Thoracic aorta (tissue), 2 donors: ENCODE data around the gene VPS50. TPM values are rescaled to one million over a fixed set of nuclear protein-coding genes. Genes with fewer than 3 reads are reported as not detected.

Source experiments
- ATAC-seq: fragments of 150-250 bp; one replicate; pipeline ENCODE4 v1.8.0; 2017; ENCODE audit warnings: low read depth; ENCODE audit not compliant: insufficient number of reproducible peaks, low FRiP score
- DNase-seq: peaks from one replicate; pipeline ENCODE4 v3.0.0-alpha.2; 2020; ENCODE audit warnings: low spot score
- H3K27ac ChIP-seq, 2 donors: fragments of 200-600 bp; sonication (generic); 1 replicate in 1 of 2; 2 replicates in 1 of 2; pipeline ENCODE4 v1.5.1; 2016; ENCODE audit warnings: mild to moderate bottlenecking in 2 of 2, moderate library complexity in 2 of 2
- H3K27me3 ChIP-seq: fragments of 200-600 bp; sonication (generic); replicated peaks from 2 replicates; pipeline ENCODE4 v1.6.0; 2016; ENCODE audit warnings: mild to moderate bottlenecking; ENCODE audit not compliant: insufficient read depth
- H3K36me3 ChIP-seq: fragments of 200-600 bp; sonication (generic); one replicate; pipeline ENCODE4 v1.5.1; 2016
- H3K4me1 ChIP-seq, 2 donors: fragments of 200-600 bp; sonication (generic); 1 replicate in 1 of 2; 2 replicates in 1 of 2; pipeline versions ENCODE4 v1.5.1 to v1.6.0; 2016; ENCODE audit warnings: low read depth in 2 of 2, mild to moderate bottlenecking in 1 of 2; ENCODE audit not compliant: control insufficient read depth in 1 of 2
- H3K4me3 ChIP-seq: fragments of 200-600 bp; sonication (generic); 2 replicates; pipeline ENCODE4 v1.5.1; 2016; ENCODE audit warnings: mild to moderate bottlenecking
- H3K9me3 ChIP-seq: fragments of 200-600 bp; sonication (generic); 2 replicates; pipeline ENCODE4 v1.5.1; 2016
- total RNA-seq, 2 donors: library from RNA; depleted of rRNA; stranded (reverse); fragments of >200 nt; gene quantifications; one replicate each; pipeline versions ENCODE4 v1.1.0 to v1.2.3, GENCODE V29; 2016
- TF ChIP-seq, protein P1 (sequence below): fragments of 200-600 bp; sonication (generic); IDR thresholded peaks from one replicate; pipeline ENCODE4 v1.5.1; 2019; ENCODE audit warnings: antibody characterized with exemption

VPS50 gene
- total RNA-seq, 2 donors from 2014 or later, result 18.1 to 25.3 TPM

DNA sequence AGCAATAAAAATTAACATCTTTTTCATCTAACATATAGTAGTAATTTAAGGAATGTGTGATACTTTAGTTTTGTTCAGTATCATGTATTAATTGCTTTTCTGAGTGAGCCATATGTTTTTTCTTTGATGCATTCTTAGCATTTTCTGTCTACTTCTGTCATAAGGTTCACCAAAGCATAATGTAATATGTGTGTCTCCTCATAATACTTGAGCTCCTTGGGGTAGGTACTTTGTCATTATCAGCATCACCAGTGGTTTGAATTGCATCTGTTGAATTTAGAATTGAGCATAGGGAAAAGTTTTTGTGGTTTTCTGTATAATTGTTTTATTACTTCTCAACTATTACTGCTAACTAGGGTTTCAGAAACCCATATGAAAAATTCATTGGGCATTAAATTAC is 26.5 kb downstream of the VPS50 start:
- ATAC-seq (no peak), DNase-seq (no peak)
- TF ChIP-seq, protein P1, sequence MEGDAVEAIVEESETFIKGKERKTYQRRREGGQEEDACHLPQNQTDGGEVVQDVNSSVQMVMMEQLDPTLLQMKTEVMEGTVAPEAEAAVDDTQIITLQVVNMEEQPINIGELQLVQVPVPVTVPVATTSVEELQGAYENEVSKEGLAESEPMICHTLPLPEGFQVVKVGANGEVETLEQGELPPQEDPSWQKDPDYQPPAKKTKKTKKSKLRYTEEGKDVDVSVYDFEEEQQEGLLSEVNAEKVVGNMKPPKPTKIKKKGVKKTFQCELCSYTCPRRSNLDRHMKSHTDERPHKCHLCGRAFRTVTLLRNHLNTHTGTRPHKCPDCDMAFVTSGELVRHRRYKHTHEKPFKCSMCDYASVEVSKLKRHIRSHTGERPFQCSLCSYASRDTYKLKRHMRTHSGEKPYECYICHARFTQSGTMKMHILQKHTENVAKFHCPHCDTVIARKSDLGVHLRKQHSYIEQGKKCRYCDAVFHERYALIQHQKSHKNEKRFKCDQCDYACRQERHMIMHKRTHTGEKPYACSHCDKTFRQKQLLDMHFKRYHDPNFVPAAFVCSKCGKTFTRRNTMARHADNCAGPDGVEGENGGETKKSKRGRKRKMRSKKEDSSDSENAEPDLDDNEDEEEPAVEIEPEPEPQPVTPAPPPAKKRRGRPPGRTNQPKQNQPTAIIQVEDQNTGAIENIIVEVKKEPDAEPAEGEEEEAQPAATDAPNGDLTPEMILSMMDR, result no peak
- H3K36me3 ChIP-seq, result no peaks in the 10 kb centered on the region
- no peaks in the 10 kb centered on the region for H3K9me3 ChIP-seq
- H3K4me3 ChIP-seq, result no peak overlapping the region
- no peaks in the 10 kb centered on the region for H3K27me3 ChIP-seq
- H3K4me1 ChIP-seq, result no peaks in the 10 kb centered on the region
- H3K27ac ChIP-seq, result no peak overlapping the region

GRCh38 chr7:93262535-93262934 is 30.4 kb downstream of the VPS50 start:
- DNase-seq (no peak), ATAC-seq (no peak)
- H3K36me3 ChIP-seq, result no peaks in the 10 kb centered on the region
- no peak overlapping the region for H3K4me3 ChIP-seq
- H3K27ac ChIP-seq, result no peak overlapping the region
- H3K4me1 ChIP-seq, result no peaks in the 10 kb centered on the region
- TF ChIP-seq, protein P1, result no peak
- no peaks in the 10 kb centered on the region for H3K27me3 ChIP-seq
- no peaks in the 10 kb centered on the region for H3K9me3 ChIP-seq

- DNase-seq (no peak), ATAC-seq (no peak)
- no peaks in the 10 kb centered on the region for H3K9me3 ChIP-seq
- no peak overlapping the region for H3K27ac ChIP-seq
- H3K36me3 ChIP-seq, result peaks cover 2% of the 10 kb centered on the region
- H3K4me3 ChIP-seq, result no peak overlapping the region
- no peaks in the 10 kb centered on the region for H3K4me1 ChIP-seq
- H3K27me3 ChIP-seq, result no peaks in the 10 kb centered on the region
- TF ChIP-seq, protein P1, result no peak
Measured at GRCh38 chr7:93265220-93265619, 33.1 kb downstream of the VPS50 start.

- H3K4me1 ChIP-seq, result no peaks in the 10 kb centered on the region
Measured at GRCh38 chr7:93279541-93279940, 47.4 kb downstream of the VPS50 start.

DNA sequence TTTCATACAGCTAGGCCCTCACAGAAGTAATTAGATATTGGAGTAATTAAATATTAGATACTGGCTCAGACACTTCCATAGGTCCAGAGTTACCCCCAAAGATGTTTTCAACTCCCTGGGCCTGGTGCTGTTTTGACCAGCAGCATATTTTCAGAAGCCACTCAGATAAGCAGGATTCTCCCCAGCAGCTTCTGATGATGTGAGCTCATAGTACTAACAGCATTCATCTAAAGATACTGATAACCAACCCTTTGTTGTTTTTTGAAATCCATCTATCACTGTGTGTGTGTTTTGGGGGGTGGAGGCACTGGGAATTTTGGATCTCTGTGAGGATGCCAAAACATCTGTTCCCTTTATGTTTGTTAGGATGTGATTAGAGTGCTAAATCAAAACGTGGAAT is 52.7 kb downstream of the VPS50 start:
- DNase-seq (no peak), ATAC-seq (no peak)
- no peak overlapping the region for H3K4me3 ChIP-seq
- no peaks in the 10 kb centered on the region for H3K9me3 ChIP-seq
- H3K36me3 ChIP-seq, result no peaks in the 10 kb centered on the region
- TF ChIP-seq, protein P1, result no peak
- no peaks in the 10 kb centered on the region for H3K27me3 ChIP-seq
- H3K4me1 ChIP-seq, result no peaks in the 10 kb centered on the region
- no peak overlapping the region for H3K27ac ChIP-seq

More at GRCh38 chr7:93279541-93279940, 47.4 kb downstream of the VPS50 start:
- ATAC-seq (no peak), DNase-seq (no peak)
- no peak overlapping the region for H3K27ac ChIP-seq
- TF ChIP-seq, protein P1, result no peak
- H3K4me3 ChIP-seq, result no peak overlapping the region
- no peaks in the 10 kb centered on the region for H3K27me3 ChIP-seq
- H3K9me3 ChIP-seq, result no peaks in the 10 kb centered on the region
- H3K36me3 ChIP-seq, result peaks cover 11% of the 10 kb centered on the region
